ENCODE results near the gene SYTL3.
"Not testable (repeated sequence)": the region's sequence is repeated elsewhere in the genome, so short reads cannot be mapped to it uniquely, and the experiment has no call there.

Gene SYTL3

GRCh38 chr6:158655569-158656450 lies 6.0 kb downstream of the SYTL3 start:
- Histone ChIP-seq H3K36me3 (ENCODE audit: control insufficient read depth, insufficient read depth, low read length) (no peaks in the 10 kb centered on the region), H3K4me3 (ENCODE audit: low read depth, low read length) (no peak overlapping the region), H3K27me3 (ENCODE audit: control insufficient read depth, insufficient read depth, low read length) (no peaks in the 10 kb centered on the region), H3K4me1 (ENCODE audit: control insufficient read depth, insufficient read depth, low read length) (0 out of 2 replicates have a peak, but pooled peaks cover 3% of the 10 kb centered on the region), H3K9me3 (ENCODE audit: control insufficient read depth, insufficient read depth, low read length) (no peaks in the 10 kb centered on the region), H3K27ac (ENCODE audit: low read depth, low read length) (no peak overlapping the region), H3K9ac (ENCODE audit: low read depth, low read length) (no peak overlapping the region)

- not testable (repeated sequence) for H3K9ac ChIP-seq (ENCODE audit: low read depth, low read length); H3K36me3 ChIP-seq (ENCODE audit: control insufficient read depth, insufficient read depth, low read length); H3K4me1 ChIP-seq (ENCODE audit: control insufficient read depth, insufficient read depth, low read length); H3K27ac ChIP-seq (ENCODE audit: low read depth, low read length); H3K9me3 ChIP-seq (ENCODE audit: control insufficient read depth, insufficient read depth, low read length); H3K4me3 ChIP-seq (ENCODE audit: low read depth, low read length); H3K27me3 ChIP-seq (ENCODE audit: control insufficient read depth, insufficient read depth, low read length)
These were observed 7.1 kb downstream of the SYTL3 start for GRCh38 chr6:158656986-158657385.

GRCh38 chr6:158660333-158660754 lies 10.5 kb downstream of the SYTL3 start:
- no peaks in the 10 kb centered on the region for H3K36me3 ChIP-seq (ENCODE audit: control insufficient read depth, insufficient read depth, low read length)
- no peak overlapping the region for H3K9ac ChIP-seq (ENCODE audit: low read depth, low read length)
- no peak overlapping the region for H3K27ac ChIP-seq (ENCODE audit: low read depth, low read length)
- no peak overlapping the region for H3K4me3 ChIP-seq (ENCODE audit: low read depth, low read length)
- H3K9me3 ChIP-seq (ENCODE audit: control insufficient read depth, insufficient read depth, low read length): no peaks in the 10 kb centered on the region
- H3K27me3 ChIP-seq (ENCODE audit: control insufficient read depth, insufficient read depth, low read length): no peaks in the 10 kb centered on the region
- H3K4me1 ChIP-seq (ENCODE audit: control insufficient read depth, insufficient read depth, low read length): peaks cover 14% of the 10 kb centered on the region

- no peaks in the 10 kb centered on the region for H3K27me3 ChIP-seq (ENCODE audit: control insufficient read depth, insufficient read depth, low read length)
- H3K36me3 ChIP-seq (ENCODE audit: control insufficient read depth, insufficient read depth, low read length): no peaks in the 10 kb centered on the region
- no peaks in the 10 kb centered on the region for H3K9me3 ChIP-seq (ENCODE audit: control insufficient read depth, insufficient read depth, low read length)
- no peak overlapping the region for H3K27ac ChIP-seq (ENCODE audit: low read depth, low read length)
- peaks cover 14% of the 10 kb centered on the region for H3K4me1 ChIP-seq (ENCODE audit: control insufficient read depth, insufficient read depth, low read length)
- H3K9ac ChIP-seq (ENCODE audit: low read depth, low read length): no peak overlapping the region
- H3K4me3 ChIP-seq (ENCODE audit: low read depth, low read length): no peak overlapping the region
These were observed 11.4 kb downstream of the SYTL3 start for GRCh38 chr6:158661156-158661685.

- peaks cover 14% of the 10 kb centered on the region for H3K4me1 ChIP-seq (ENCODE audit: control insufficient read depth, insufficient read depth, low read length)
- no peaks in the 10 kb centered on the region for H3K27me3 ChIP-seq (ENCODE audit: control insufficient read depth, insufficient read depth, low read length)
- no peak overlapping the region for H3K4me3 ChIP-seq (ENCODE audit: low read depth, low read length)
- no peaks in the 10 kb centered on the region for H3K36me3 ChIP-seq (ENCODE audit: control insufficient read depth, insufficient read depth, low read length)
- no peak overlapping the region for H3K27ac ChIP-seq (ENCODE audit: low read depth, low read length)
- no peak overlapping the region for H3K9ac ChIP-seq (ENCODE audit: low read depth, low read length)
- no peaks in the 10 kb centered on the region for H3K9me3 ChIP-seq (ENCODE audit: control insufficient read depth, insufficient read depth, low read length)
These were observed 12.7 kb downstream of the SYTL3 start for GRCh38 chr6:158662607-158662953.

GRCh38 chr6:158662954-158663624 lies 13.2 kb downstream of the SYTL3 start:
- Histone ChIP-seq H3K4me3 (ENCODE audit: low read depth, low read length) (0 out of 2 replicates have a peak overlapping the region, but pooled peaks have one; percentile 9), H3K9ac (ENCODE audit: low read depth, low read length) (no peak overlapping the region), H3K27ac (ENCODE audit: low read depth, low read length) (no peak overlapping the region), H3K4me1 (ENCODE audit: control insufficient read depth, insufficient read depth, low read length) (peaks cover 14% of the 10 kb centered on the region), H3K9me3 (ENCODE audit: control insufficient read depth, insufficient read depth, low read length) (no peaks in the 10 kb centered on the region), H3K27me3 (ENCODE audit: control insufficient read depth, insufficient read depth, low read length) (no peaks in the 10 kb centered on the region), H3K36me3 (ENCODE audit: control insufficient read depth, insufficient read depth, low read length) (no peaks in the 10 kb centered on the region)

- Histone ChIP-seq H3K27ac (ENCODE audit: low read depth, low read length) (no peak overlapping the region), H3K9me3 (ENCODE audit: control insufficient read depth, insufficient read depth, low read length) (no peaks in the 10 kb centered on the region), H3K9ac (ENCODE audit: low read depth, low read length) (no peak overlapping the region), H3K4me1 (ENCODE audit: control insufficient read depth, insufficient read depth, low read length) (peaks cover 14% of the 10 kb centered on the region), H3K27me3 (ENCODE audit: control insufficient read depth, insufficient read depth, low read length) (no peaks in the 10 kb centered on the region), H3K36me3 (ENCODE audit: control insufficient read depth, insufficient read depth, low read length) (no peaks in the 10 kb centered on the region), H3K4me3 (ENCODE audit: low read depth, low read length) (no peak overlapping the region)
These were observed 13.8 kb downstream of the SYTL3 start for GRCh38 chr6:158663625-158664165.

- no peaks in the 10 kb centered on the region for H3K27me3 ChIP-seq (ENCODE audit: control insufficient read depth, insufficient read depth, low read length)
- peaks cover 13% of the 10 kb centered on the region for H3K4me1 ChIP-seq (ENCODE audit: control insufficient read depth, insufficient read depth, low read length)
- H3K27ac ChIP-seq (ENCODE audit: low read depth, low read length): no peak overlapping the region
- H3K4me3 ChIP-seq (ENCODE audit: low read depth, low read length): no peak overlapping the region
- no peak overlapping the region for H3K9ac ChIP-seq (ENCODE audit: low read depth, low read length)
- no peaks in the 10 kb centered on the region for H3K36me3 ChIP-seq (ENCODE audit: control insufficient read depth, insufficient read depth, low read length)
- H3K9me3 ChIP-seq (ENCODE audit: control insufficient read depth, insufficient read depth, low read length): no peaks in the 10 kb centered on the region
These were observed 15.5 kb downstream of the SYTL3 start for GRCh38 chr6:158665332-158665731.

- H3K27me3 ChIP-seq (ENCODE audit: control insufficient read depth, insufficient read depth, low read length): no peaks in the 10 kb centered on the region
These were observed 16.9 kb downstream of the SYTL3 start for GRCh38 chr6:158666628-158667359.

GRCh38 chr6:158667360-158667981 lies 17.6 kb downstream of the SYTL3 start:
- Histone ChIP-seq H3K9me3 (ENCODE audit: control insufficient read depth, insufficient read depth, low read length) (no peaks in the 10 kb centered on the region), H3K27me3 (ENCODE audit: control insufficient read depth, insufficient read depth, low read length) (no peaks in the 10 kb centered on the region), H3K4me3 (ENCODE audit: low read depth, low read length) (no peak overlapping the region), H3K27ac (ENCODE audit: low read depth, low read length) (no peak overlapping the region), H3K36me3 (ENCODE audit: control insufficient read depth, insufficient read depth, low read length) (no peaks in the 10 kb centered on the region), H3K9ac (ENCODE audit: low read depth, low read length) (no peak overlapping the region), H3K4me1 (ENCODE audit: control insufficient read depth, insufficient read depth, low read length) (peaks cover 11% of the 10 kb centered on the region)

More at GRCh38 chr6:158666628-158667359, 16.9 kb downstream of the SYTL3 start:
- H3K27ac ChIP-seq (ENCODE audit: low read depth, low read length): no peak overlapping the region
- H3K9ac ChIP-seq (ENCODE audit: low read depth, low read length): no peak overlapping the region
- H3K4me1 ChIP-seq (ENCODE audit: control insufficient read depth, insufficient read depth, low read length): peaks cover 11% of the 10 kb centered on the region
- no peaks in the 10 kb centered on the region for H3K9me3 ChIP-seq (ENCODE audit: control insufficient read depth, insufficient read depth, low read length)
- no peaks in the 10 kb centered on the region for H3K36me3 ChIP-seq (ENCODE audit: control insufficient read depth, insufficient read depth, low read length)
- H3K4me3 ChIP-seq (ENCODE audit: low read depth, low read length): no peak overlapping the region
